Thyroid gland (tissue), 4 donors: ENCODE measurements around the gene SLC22A25.

Experiments used
- POLR2A ChIP-seq, 2 donors: fragments of 450-650 bp; IDR thresholded peaks; one replicate each; pipeline ENCODE4 v1.6.1; 2017; ENCODE audit warnings: antibody characterized with exemption in 2 of 2, mild to moderate bottlenecking in 2 of 2, moderate library complexity in 1 of 2
- TF ChIP-seq, protein P1 (sequence below), 6 experiments: fragments of 200-600 bp in 3 of 6; fragments of 450-650 bp in 3 of 6; sonication (generic) in 3 of 6; IDR thresholded peaks; one replicate each; pipeline ENCODE4 v1.5.1; 2016 to 2019; ENCODE audit warnings: antibody characterized with exemption in 6 of 6, mild to moderate bottlenecking in 2 of 6, inconsistent platforms in 1 of 6, moderate library complexity in 1 of 6

DNA sequence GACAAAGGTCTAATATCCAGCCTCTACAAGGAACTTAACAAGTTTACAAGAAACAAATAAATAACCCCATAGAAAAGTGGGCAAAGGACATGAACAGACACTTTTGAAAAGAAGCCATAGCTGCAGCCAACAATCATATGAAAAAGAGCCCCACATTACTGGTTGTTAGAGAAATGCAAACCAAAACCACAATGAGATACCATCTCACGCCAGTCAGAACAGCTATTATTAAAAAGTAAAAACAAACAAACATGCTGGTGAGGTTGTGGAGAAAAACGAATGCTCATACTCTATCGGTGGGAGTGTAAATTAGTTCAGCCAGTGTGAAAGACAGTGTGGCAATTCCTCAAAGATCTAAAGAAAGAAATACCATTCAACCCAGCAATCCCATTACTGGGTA, 5.6 kb upstream of the SLC22A25 start:
- TF ChIP-seq POLR2A (IDR thresholded peaks at IDR 0.05) = no peak
- TF ChIP-seq, protein P1, sequence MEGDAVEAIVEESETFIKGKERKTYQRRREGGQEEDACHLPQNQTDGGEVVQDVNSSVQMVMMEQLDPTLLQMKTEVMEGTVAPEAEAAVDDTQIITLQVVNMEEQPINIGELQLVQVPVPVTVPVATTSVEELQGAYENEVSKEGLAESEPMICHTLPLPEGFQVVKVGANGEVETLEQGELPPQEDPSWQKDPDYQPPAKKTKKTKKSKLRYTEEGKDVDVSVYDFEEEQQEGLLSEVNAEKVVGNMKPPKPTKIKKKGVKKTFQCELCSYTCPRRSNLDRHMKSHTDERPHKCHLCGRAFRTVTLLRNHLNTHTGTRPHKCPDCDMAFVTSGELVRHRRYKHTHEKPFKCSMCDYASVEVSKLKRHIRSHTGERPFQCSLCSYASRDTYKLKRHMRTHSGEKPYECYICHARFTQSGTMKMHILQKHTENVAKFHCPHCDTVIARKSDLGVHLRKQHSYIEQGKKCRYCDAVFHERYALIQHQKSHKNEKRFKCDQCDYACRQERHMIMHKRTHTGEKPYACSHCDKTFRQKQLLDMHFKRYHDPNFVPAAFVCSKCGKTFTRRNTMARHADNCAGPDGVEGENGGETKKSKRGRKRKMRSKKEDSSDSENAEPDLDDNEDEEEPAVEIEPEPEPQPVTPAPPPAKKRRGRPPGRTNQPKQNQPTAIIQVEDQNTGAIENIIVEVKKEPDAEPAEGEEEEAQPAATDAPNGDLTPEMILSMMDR (IDR thresholded peaks at IDR 0.05) = no peak
